HL-60 (cell line): ENCODE data around the gene IQCH.

Experiments used
- DNase-seq, 2 experiments: peaks; one replicate each; pipeline ENCODE4 v3.0.0-alpha.2; 2010 to 2020; ENCODE audit warnings: low read depth in 1 of 2, low spot score in 1 of 2
- H3K27ac ChIP-seq: fragments of 250-450 bp; sonication (Bioruptor Pico); replicated peaks from 2 replicates; pipeline ENCODE4 v1.5.1; 2020; ENCODE audit warnings: mild to moderate bottlenecking, moderate library complexity
- H3K27me3 ChIP-seq: fragments of 250-450 bp; sonication (Bioruptor Pico); 2 replicates; pipeline ENCODE4 v1.5.1; 2021; ENCODE audit warnings: mild to moderate bottlenecking, moderate library complexity; ENCODE audit not compliant: insufficient read depth, poor library complexity, severe bottlenecking
- H3K4me3 ChIP-seq: replicated peaks from 2 replicates; pipeline ENCODE4 v1.5.1; 2011; ENCODE audit warnings: mild to moderate bottlenecking, control low read depth, low read length; ENCODE audit not compliant: insufficient read depth
- GABPA ChIP-seq: IDR thresholded peaks from 2 replicates; pipeline ENCODE4 v1.6.1; 2012; ENCODE audit warnings: low read depth
- POLR2AphosphoS5 ChIP-seq: IDR thresholded peaks from 2 replicates; pipeline ENCODE4 v1.6.1; 2012; ENCODE audit warnings: low read depth
- SPI1 ChIP-seq: IDR thresholded peaks from 2 replicates; pipeline ENCODE4 v1.6.1; 2012; ENCODE audit warnings: low read depth, mild to moderate bottlenecking, borderline replicate concordance
- TF ChIP-seq, protein P1 (sequence below): IDR thresholded peaks from 2 replicates; pipeline ENCODE4 v1.6.1; 2012; ENCODE audit warnings: low read depth; ENCODE audit not compliant: insufficient replicate concordance
- TF ChIP-seq, protein P2 (sequence below): IDR thresholded peaks from one replicate; pipeline ENCODE4 v1.5.1; 2011; ENCODE audit warnings: low read length, control low read depth, inconsistent platforms; ENCODE audit not compliant: insufficient read depth

The IQCH gene

DNA sequence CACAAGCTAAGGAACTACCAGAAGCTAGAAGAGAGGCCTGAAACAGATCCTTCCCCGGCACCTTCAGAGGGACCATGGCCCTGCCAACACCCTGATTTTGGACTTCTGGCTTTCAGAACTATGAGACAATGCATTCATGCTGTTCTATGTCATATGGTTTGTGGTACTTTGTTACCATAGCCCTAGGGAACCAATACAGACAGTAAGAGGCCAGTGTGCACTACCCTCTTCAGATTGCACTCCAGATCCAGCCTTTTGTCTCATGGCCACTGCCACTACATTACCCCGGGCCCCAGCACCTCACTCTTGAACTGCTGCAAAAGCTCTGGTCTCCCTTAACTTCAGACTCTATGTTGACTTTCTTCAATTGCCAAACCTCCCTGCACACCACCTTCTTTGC is 24.1 kb upstream of the IQCH start:
- Histone ChIP-seq H3K27me3 (no peaks in the 10 kb centered on the region), H3K4me3 (no peak overlapping the region), H3K27ac (no peak overlapping the region)
- TF ChIP-seq POLR2AphosphoS5 (no peak), GABPA (no peak), SPI1 (no peak)
- DNase-seq: no peak

DNA sequence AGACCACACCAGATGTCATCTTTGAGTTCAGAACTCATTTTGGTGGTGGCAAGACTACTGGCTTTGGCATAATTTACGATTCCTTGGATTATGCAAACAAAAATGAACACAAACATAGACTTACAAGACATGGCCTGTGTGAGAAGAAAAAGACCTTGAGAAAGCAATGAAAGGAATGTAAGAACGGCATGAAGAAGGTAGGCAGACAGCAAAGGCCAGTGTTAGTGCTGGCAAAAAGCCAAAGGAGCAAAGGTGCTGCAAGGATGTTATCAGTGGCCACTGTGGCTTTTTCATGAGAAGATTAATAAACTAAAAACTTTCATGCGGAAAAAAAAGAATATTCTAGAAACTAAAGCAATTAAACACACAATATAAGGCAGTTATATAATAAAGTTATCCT is 22.0 kb upstream of the IQCH start:
- no peak overlapping the region for H3K4me3 ChIP-seq
- no peak overlapping the region for H3K27ac ChIP-seq
- no peak for DNase-seq
- TF ChIP-seq POLR2AphosphoS5 (no peak), SPI1 (no peak), GABPA (no peak)
- TF ChIP-seq, protein P1, sequence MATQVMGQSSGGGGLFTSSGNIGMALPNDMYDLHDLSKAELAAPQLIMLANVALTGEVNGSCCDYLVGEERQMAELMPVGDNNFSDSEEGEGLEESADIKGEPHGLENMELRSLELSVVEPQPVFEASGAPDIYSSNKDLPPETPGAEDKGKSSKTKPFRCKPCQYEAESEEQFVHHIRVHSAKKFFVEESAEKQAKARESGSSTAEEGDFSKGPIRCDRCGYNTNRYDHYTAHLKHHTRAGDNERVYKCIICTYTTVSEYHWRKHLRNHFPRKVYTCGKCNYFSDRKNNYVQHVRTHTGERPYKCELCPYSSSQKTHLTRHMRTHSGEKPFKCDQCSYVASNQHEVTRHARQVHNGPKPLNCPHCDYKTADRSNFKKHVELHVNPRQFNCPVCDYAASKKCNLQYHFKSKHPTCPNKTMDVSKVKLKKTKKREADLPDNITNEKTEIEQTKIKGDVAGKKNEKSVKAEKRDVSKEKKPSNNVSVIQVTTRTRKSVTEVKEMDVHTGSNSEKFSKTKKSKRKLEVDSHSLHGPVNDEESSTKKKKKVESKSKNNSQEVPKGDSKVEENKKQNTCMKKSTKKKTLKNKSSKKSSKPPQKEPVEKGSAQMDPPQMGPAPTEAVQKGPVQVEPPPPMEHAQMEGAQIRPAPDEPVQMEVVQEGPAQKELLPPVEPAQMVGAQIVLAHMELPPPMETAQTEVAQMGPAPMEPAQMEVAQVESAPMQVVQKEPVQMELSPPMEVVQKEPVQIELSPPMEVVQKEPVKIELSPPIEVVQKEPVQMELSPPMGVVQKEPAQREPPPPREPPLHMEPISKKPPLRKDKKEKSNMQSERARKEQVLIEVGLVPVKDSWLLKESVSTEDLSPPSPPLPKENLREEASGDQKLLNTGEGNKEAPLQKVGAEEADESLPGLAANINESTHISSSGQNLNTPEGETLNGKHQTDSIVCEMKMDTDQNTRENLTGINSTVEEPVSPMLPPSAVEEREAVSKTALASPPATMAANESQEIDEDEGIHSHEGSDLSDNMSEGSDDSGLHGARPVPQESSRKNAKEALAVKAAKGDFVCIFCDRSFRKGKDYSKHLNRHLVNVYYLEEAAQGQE: no peak
- TF ChIP-seq, protein P2, sequence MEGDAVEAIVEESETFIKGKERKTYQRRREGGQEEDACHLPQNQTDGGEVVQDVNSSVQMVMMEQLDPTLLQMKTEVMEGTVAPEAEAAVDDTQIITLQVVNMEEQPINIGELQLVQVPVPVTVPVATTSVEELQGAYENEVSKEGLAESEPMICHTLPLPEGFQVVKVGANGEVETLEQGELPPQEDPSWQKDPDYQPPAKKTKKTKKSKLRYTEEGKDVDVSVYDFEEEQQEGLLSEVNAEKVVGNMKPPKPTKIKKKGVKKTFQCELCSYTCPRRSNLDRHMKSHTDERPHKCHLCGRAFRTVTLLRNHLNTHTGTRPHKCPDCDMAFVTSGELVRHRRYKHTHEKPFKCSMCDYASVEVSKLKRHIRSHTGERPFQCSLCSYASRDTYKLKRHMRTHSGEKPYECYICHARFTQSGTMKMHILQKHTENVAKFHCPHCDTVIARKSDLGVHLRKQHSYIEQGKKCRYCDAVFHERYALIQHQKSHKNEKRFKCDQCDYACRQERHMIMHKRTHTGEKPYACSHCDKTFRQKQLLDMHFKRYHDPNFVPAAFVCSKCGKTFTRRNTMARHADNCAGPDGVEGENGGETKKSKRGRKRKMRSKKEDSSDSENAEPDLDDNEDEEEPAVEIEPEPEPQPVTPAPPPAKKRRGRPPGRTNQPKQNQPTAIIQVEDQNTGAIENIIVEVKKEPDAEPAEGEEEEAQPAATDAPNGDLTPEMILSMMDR: no peak
- H3K27me3 ChIP-seq: no peaks in the 10 kb centered on the region

DNA sequence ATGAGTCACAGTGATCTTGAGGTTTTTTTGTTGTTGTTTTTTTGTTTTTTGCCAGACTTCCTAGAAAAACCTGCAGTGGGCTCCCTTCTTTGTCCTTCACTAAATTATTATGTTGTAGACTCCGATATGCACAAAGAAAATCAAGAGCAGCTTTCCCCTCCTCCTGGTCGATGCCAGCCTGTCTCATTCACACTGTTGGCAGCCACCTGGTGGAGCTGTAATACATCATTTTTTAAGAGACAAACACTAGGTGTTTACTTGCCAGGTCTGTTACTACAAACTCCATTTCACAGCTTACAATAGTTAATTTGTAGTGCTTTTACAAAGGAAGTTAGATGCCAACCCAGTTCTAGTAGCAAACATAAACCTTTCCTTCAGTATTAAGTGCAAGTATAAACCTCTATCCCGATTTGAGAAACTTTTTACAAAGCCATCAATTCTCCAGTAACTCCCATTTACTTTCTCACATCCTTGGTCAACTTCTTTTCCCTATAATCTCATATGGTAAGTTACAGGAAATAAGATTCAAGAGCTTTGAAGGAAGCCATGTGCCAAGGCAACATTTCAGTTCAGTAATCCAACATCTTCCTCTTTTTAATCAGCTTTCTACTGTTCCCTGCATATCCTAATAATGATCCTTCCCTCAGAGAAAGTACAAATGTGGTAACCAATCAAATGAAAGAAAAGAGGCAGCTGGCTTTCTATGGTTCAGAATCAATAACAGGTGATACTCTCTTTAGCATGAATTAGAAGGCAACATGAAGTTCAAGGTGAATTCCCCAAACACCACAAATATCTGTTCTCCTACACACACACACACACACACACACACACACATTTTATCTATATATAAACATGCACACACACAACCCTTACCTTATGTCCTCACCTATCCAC is 14.1 kb upstream of the IQCH start:
- TF ChIP-seq SPI1 (peak; percentile 24; the same call in 1 of the 2 replicates), POLR2AphosphoS5 (no peak)
- DNase-seq: no peak
- H3K27ac ChIP-seq: no peak overlapping the region

DNA sequence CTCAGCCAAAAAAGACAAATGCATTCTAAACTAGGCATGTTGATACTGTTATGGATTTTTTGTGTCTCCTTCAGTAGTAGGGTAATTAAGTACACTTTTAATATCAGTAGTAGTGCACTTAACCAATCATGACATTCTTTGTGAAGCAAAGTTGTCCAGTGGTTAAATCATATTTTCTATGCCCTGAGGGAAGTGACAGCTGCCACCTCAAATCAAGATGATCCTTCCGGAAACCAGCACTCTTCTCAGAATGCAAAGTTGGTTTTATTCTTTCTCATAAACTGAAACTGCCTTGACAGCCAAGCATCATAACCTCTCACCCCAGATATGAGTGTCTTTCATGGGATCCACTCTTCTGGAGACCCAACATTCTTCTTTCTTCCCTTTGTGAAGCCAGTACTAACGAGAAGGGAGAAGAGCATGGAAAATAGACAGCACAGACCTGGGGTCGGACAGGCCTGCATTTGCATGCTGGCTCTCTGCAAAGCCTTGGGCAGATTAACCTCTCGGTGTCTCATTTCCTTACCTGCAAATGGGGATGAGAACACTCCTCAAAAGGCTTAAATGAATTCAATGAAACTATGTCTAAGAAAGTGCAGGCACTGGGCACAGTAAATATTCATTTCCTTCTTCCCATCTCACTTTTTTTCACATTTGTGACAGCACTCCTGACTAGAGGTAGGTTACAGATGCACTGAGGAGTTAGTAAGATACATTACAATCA is 13.3 kb upstream of the IQCH start:
- no peak for DNase-seq
- no peaks in the 10 kb centered on the region for H3K27me3 ChIP-seq
- no peak overlapping the region for H3K27ac ChIP-seq
- TF ChIP-seq SPI1 (no peak), POLR2AphosphoS5 (no peak), GABPA (no peak)
- TF ChIP-seq, protein P1: no peak
- TF ChIP-seq, protein P2: no peak
- no peak overlapping the region for H3K4me3 ChIP-seq

More for the DNA sequence above, 14.1 kb upstream of the IQCH start:
- H3K4me3 ChIP-seq: no peak overlapping the region
- H3K27me3 ChIP-seq: no peaks in the 10 kb centered on the region
